BJ (cell line): Measurements from ENCODE around the gene KRTAP10-2. TPM values are rescaled to one million over a fixed set of nuclear protein-coding genes. Genes with fewer than 3 reads are reported as not detected.

Source experiments
- CTCF ChIA-PET: fragments of 350-600 bp; formaldehyde crosslinking; extraction: SDS; loops from one replicate; lab custom pipeline; 2021; ENCODE audit warnings: antibody characterized with exemption, inconsistent platforms; lab: Yijun Ruan, JAX
- POLR2A ChIA-PET: fragments of 300-600 bp; sonication (Branson Sonifier 250); formaldehyde crosslinking; extraction: SDS; loops from one replicate; lab custom pipeline; 2021; ENCODE audit warnings: antibody characterized with exemption; lab: Charles Lee
- DNase-seq: peaks from one replicate; pipeline ENCODE4 v3.0.0-alpha.2; 2011; ENCODE audit warnings: low read depth
- H3K27me3 ChIP-seq: 2 replicates; pipeline ENCODE4 v1.6.0; 2011; ENCODE audit warnings: low read length; ENCODE audit not compliant: control insufficient read depth, insufficient read depth
- H3K36me3 ChIP-seq: 2 replicates; pipeline ENCODE4 v1.5.1; 2011; ENCODE audit warnings: low read length; ENCODE audit not compliant: control insufficient read depth, insufficient read depth
- H3K4me3 ChIP-seq: 2 replicates; pipeline ENCODE4 v1.5.1; 2011; ENCODE audit warnings: low read depth, mild to moderate bottlenecking, control low read depth, low read length
- CTCF ChIP-seq: IDR thresholded peaks from 2 replicates; pipeline ENCODE4 v1.5.1; 2011; ENCODE audit warnings: low read depth, mild to moderate bottlenecking, control low read depth, inconsistent platforms, low read length, moderate library complexity; ENCODE audit not compliant: insufficient read depth
- polyA plus RNA-seq: library from polyadenylated mRNA; depleted of rRNA; stranded (reverse); fragments of >200 nt; gene quantifications from 2 replicates; pipeline ENCODE4 v1.2.3, GENCODE V29; 2011

KRTAP10-2 gene
- polyA plus RNA-seq, 1 experiment = not detected

GRCh38 chr21:44569861-44570517 lies 18.7 kb upstream of the KRTAP10-2 start:
- no peak for TF ChIP-seq CTCF
- no peaks in the 10 kb centered on the region for H3K27me3 ChIP-seq
- ChIA-PET POLR2A (no interaction called here), CTCF (no interaction called here)
- H3K4me3 ChIP-seq = no peak overlapping the region
- DNase-seq = no peak
- no peaks in the 10 kb centered on the region for H3K36me3 ChIP-seq

GRCh38 chr21:44568667-44569556 lies 17.6 kb upstream of the KRTAP10-2 start:
- ChIA-PET CTCF (no interaction called here), POLR2A (no interaction called here)
- no peak for TF ChIP-seq CTCF
- Histone ChIP-seq H3K4me3 (no peak overlapping the region), H3K36me3 (no peaks in the 10 kb centered on the region), H3K27me3 (no peaks in the 10 kb centered on the region)
- DNase-seq = no peak

GRCh38 chr21:44568261-44568660 lies 17.0 kb upstream of the KRTAP10-2 start:
- TF ChIP-seq CTCF = no peak
- Histone ChIP-seq H3K27me3 (no peaks in the 10 kb centered on the region), H3K4me3 (no peak overlapping the region), H3K36me3 (no peaks in the 10 kb centered on the region)
- ChIA-PET POLR2A (no interaction called here), CTCF (no interaction called here)
- no peak for DNase-seq

- no peaks in the 10 kb centered on the region for H3K36me3 ChIP-seq
- DNase-seq = no peak
- POLR2A ChIA-PET = no interaction called here
- TF ChIP-seq CTCF = no peak
- no peaks in the 10 kb centered on the region for H3K27me3 ChIP-seq
- CTCF ChIA-PET = no interaction called here
- H3K4me3 ChIP-seq = no peak overlapping the region
Measured at GRCh38 chr21:44567481-44568171, 16.3 kb upstream of the KRTAP10-2 start.

- no peak for TF ChIP-seq CTCF
- no peak overlapping the region for H3K4me3 ChIP-seq
- no peaks in the 10 kb centered on the region for H3K36me3 ChIP-seq
- no peak for DNase-seq
- CTCF ChIA-PET = no interaction called here
- H3K27me3 ChIP-seq = no peaks in the 10 kb centered on the region
- POLR2A ChIA-PET = no interaction called here
Measured at GRCh38 chr21:44566403-44566802, 15.1 kb upstream of the KRTAP10-2 start.
